ENCODE data around the gene SHKBP1. TPM values are rescaled to one million over a fixed set of nuclear protein-coding genes. Genes with fewer than 3 reads are reported as not detected.

SHKBP1 gene
- total RNA-seq, 1 experiment from 2014 or later: 92.9 TPM

DNA sequence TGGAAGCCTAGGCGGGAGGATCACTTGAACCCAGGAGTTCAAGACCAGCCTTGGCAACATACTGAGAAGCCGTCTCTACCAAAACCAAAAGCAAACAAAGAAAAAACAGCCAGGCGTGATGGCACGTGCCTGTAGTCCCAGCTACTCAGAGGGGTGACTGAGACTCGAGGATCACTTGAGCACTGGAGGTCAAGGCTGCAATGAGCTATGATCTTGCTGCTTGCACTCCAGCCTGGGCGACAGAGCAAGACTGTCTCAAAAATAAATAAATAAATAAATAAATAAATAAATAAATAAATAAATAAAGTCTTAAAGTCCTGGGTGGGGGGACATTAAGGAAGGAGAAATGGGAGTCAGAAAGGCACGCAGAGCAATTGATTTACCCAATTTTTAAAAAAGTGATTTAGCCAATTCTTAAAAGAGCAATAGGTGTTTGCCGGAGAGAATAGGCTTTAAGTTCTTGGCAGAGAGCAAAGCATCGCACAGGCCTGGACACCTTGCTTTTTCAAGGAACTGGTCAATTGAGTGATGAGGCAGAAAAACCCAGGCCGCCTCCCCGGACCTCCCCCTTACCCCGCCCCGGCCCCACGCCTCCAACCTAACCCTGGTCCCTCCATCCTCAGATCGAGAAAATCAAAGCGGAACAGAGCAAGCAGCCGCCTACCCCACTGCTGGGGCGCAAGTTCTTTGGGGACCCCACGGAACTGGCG lies 9.5 kb upstream of the SHKBP1 start:
- H2BK5ac ChIP-seq (ENCODE audit: insufficient read length, low read length): no peak overlapping the region
- Mint-ChIP-seq H3K4me3 (peak overlapping the region; percentile 42 to 72), H3K27ac (no peak overlapping the region), H3K4me1 (peaks cover 9 to 13% of the 10 kb centered on the region in 2 experiments), H3K36me3 (ENCODE audit: insufficient read depth in 1 of 3, low read depth in 3 of 3) (no peaks in the 10 kb centered on the region; a peak in 1 of 7 replicates), H3K27me3 (ENCODE audit: low read depth) (peaks cover 74% of the 10 kb centered on the region), H3K9me3 (peaks cover 0 to 7% of the 10 kb centered on the region in 2 experiments; a peak in 1 of 5 replicates)
- no peak for TF ChIP-seq CTCF (conservative IDR thresholded peaks at IDR 0.05)
- no peak overlapping the region for H4K91ac ChIP-seq (ENCODE audit: insufficient read length, low read depth, low read length)
- no peak overlapping the region for H3K14ac ChIP-seq (ENCODE audit: insufficient read depth, low read length)
- no peak overlapping the region for H3T11ph ChIP-seq (ENCODE audit: low read length)
- H3K9ac ChIP-seq (ENCODE audit: extremely low read depth, insufficient read length, low read length): no peak overlapping the region
- no peak overlapping the region for H4K8ac ChIP-seq (replicated peaks; ENCODE audit: insufficient read length, low read depth, low read length)
- no peak overlapping the region for H3K56ac ChIP-seq (ENCODE audit: insufficient read length, low read depth, low read length)
- H3K27ac ChIP-seq (ENCODE audit: insufficient read length, low read depth, low read length): no peak overlapping the region
- H2AFZ ChIP-seq (ENCODE audit: low read length): no peak overlapping the region
- no peak overlapping the region for H2BK120ac ChIP-seq (ENCODE audit: low read depth, low read length, poor library complexity, severe bottlenecking)
- H3K4me1 ChIP-seq (ENCODE audit: insufficient read depth, low read length): peaks cover 3% of the 10 kb centered on the region; the same call in 1 of the 2 replicates
- H4K20me1 ChIP-seq (ENCODE audit: control insufficient read depth, insufficient read depth, insufficient read length): no peaks in the 10 kb centered on the region
- H3K4ac ChIP-seq (ENCODE audit: low read depth, low read length): no peak overlapping the region
- WGBS (ENCODE audit: extremely low coverage, insufficient read length, low lambda C conversion rate): no CpG with 5 or more reads among the region's 20 CpGs
- H3K18ac ChIP-seq (ENCODE audit: insufficient read length, low read depth, low read length): no peak overlapping the region
- H3K9me3 ChIP-seq (ENCODE audit: control insufficient read depth, low read depth, low read length): no peaks in the 10 kb centered on the region
- H3K27me3 ChIP-seq (ENCODE audit: insufficient read depth, low read length): peaks cover 27% of the 10 kb centered on the region
- no peak overlapping the region for H4K5ac ChIP-seq (ENCODE audit: insufficient read length, low read depth, low read length)
- no peak overlapping the region for H3K23ac ChIP-seq (ENCODE audit: insufficient read length, low read depth, low read length)
- DNase-seq: no peak
- H2BK15ac ChIP-seq (ENCODE audit: low read depth, low read length): no peak overlapping the region
- H3K79me1 ChIP-seq (ENCODE audit: insufficient read depth, low read depth, low read length, poor library complexity, severe bottlenecking): no peaks in the 10 kb centered on the region
- H2BK12ac ChIP-seq (ENCODE audit: insufficient read length, low read depth, low read length): no peak overlapping the region
- H3K4me2 ChIP-seq (ENCODE audit: insufficient read depth, insufficient read length, low read length): peak overlapping the region; percentile 33
- no peak overlapping the region for H2AK5ac ChIP-seq (ENCODE audit: insufficient read length, low read length)
- H3K79me2 ChIP-seq (ENCODE audit: insufficient read depth, low read length): no peaks in the 10 kb centered on the region
- H3K23me2 ChIP-seq (ENCODE audit: insufficient read length, low read depth, low read length, poor library complexity, severe bottlenecking): peaks cover 4% of the 10 kb centered on the region
- H2BK20ac ChIP-seq (ENCODE audit: low read depth, low read length, poor library complexity, severe bottlenecking): no peak overlapping the region
